IMR-90 (cell line): ENCODE results near the gene PIP5K1C. TPM values are rescaled to one million over a fixed set of nuclear protein-coding genes. Genes with fewer than 3 reads are reported as not detected.

ENCODE experiments used
- ATAC-seq: fragments of 200-7000 bp; cut with Tn5 transposase; 2 replicates; pipeline ENCODE4 v1.9.1; 2020; ENCODE audit warnings: low read depth, mild to moderate bottlenecking, moderate library complexity
- BruUV-seq: library from RNA; stranded (reverse); fragments of 400-500 nt; replicated peaks from 2 replicates; lab custom pipeline; 2021; lab: Mats Ljungman, UMichigan
- CTCF ChIA-PET: fragments of 300-600 bp; formaldehyde crosslinking; extraction: SDS; loops from one replicate; lab custom pipeline; 2021; ENCODE audit warnings: antibody characterized with exemption; lab: Yijun Ruan, JAX
- POLR2A ChIA-PET: fragments of 300-600 bp; sonication (Branson Sonifier 250); formaldehyde crosslinking; loops from one replicate; lab custom pipeline; 2022; ENCODE audit warnings: antibody characterized with exemption; ENCODE audit not compliant: unreplicated experiment; lab: Charles Lee
- DNase-seq: peaks from one replicate; pipeline ENCODE4 v3.0.0; 2013
- H2AFZ ChIP-seq: replicated peaks from 2 replicates; pipeline ENCODE3; 2013; ENCODE audit warnings: low read length, mild to moderate bottlenecking; ENCODE audit not compliant: poor library complexity
- H2AK5ac ChIP-seq: 2 replicates; pipeline ENCODE4 v1.6.1; 2013; ENCODE audit warnings: low read depth, low read length, inconsistent platforms
- H2AK9ac ChIP-seq: replicated peaks from 2 replicates; pipeline ENCODE3; 2013; ENCODE audit warnings: mild to moderate bottlenecking, low read depth, low read length, moderate library complexity; ENCODE audit not compliant: poor library complexity
- H2BK120ac ChIP-seq: 2 replicates; pipeline ENCODE4 v1.6.1; 2013; ENCODE audit warnings: low read depth, low read length, inconsistent platforms
- H2BK15ac ChIP-seq: 3 replicates; pipeline ENCODE4 v1.6.1; 2013; ENCODE audit warnings: low read depth, low read length, inconsistent platforms
- H2BK20ac ChIP-seq: 2 replicates; pipeline ENCODE4 v1.6.1; 2013; ENCODE audit warnings: low read depth, mild to moderate bottlenecking, inconsistent platforms, low read length, moderate library complexity
- H2BK5ac ChIP-seq: 2 replicates; pipeline ENCODE4 v1.6.1; 2013; ENCODE audit warnings: mild to moderate bottlenecking, low read depth, low read length, inconsistent platforms; ENCODE audit not compliant: poor library complexity, severe bottlenecking
- H3K14ac ChIP-seq: replicated peaks from 2 replicates; pipeline ENCODE4 v1.6.1; 2013; ENCODE audit warnings: low read depth, low read length, inconsistent platforms
- H3K18ac ChIP-seq: 2 replicates; pipeline ENCODE4 v1.6.1; 2013; ENCODE audit warnings: low read depth, low read length, control low read depth
- H3K23ac ChIP-seq: 2 replicates; pipeline ENCODE4 v1.6.1; 2013; ENCODE audit warnings: low read depth, low read length, inconsistent platforms
- H3K27ac ChIP-seq: 2 replicates; pipeline ENCODE4 v1.5.1; 2013; ENCODE audit warnings: mild to moderate bottlenecking, control low read depth, low read length; ENCODE audit not compliant: insufficient read depth
- H3K27me3 ChIP-seq: 2 replicates; pipeline ENCODE4 v1.6.1; 2013; ENCODE audit warnings: low read length; ENCODE audit not compliant: control insufficient read depth, insufficient read depth
- H3K36me3 ChIP-seq: 2 replicates; pipeline ENCODE4 v1.6.1; 2013; ENCODE audit warnings: low read length, mixed read lengths; ENCODE audit not compliant: control insufficient read depth, insufficient read depth
- H3K4ac ChIP-seq: 2 replicates; pipeline ENCODE4 v1.6.1; 2013; ENCODE audit warnings: low read depth, low read length, inconsistent platforms
- H3K4me1 ChIP-seq: 2 replicates; pipeline ENCODE4 v1.6.1; 2013; ENCODE audit warnings: low read length, mixed read lengths; ENCODE audit not compliant: control insufficient read depth, insufficient read depth
- H3K4me2 ChIP-seq: 2 replicates; pipeline ENCODE4 v1.6.1; 2013; ENCODE audit warnings: low read depth, mild to moderate bottlenecking, control low read depth, low read length, moderate library complexity
- H3K4me3 ChIP-seq: 2 replicates; pipeline ENCODE4 v1.5.1; 2013; ENCODE audit warnings: low read depth, mild to moderate bottlenecking, control low read depth, low read length, moderate library complexity; ENCODE audit not compliant: insufficient read depth
- H3K56ac ChIP-seq: 2 replicates; pipeline ENCODE4 v1.6.1; 2013; ENCODE audit warnings: low read length, inconsistent platforms; ENCODE audit not compliant: insufficient read depth; ENCODE audit errors: extremely low read depth
- H3K79me1 ChIP-seq, 2 experiments: 2 replicates each; pipeline ENCODE4 v1.6.1; 2013; ENCODE audit warnings: low read length in 2 of 2, inconsistent platforms in 1 of 2, low read depth in 1 of 2
- H3K9ac ChIP-seq: 2 replicates; pipeline ENCODE4 v1.6.1; 2013; ENCODE audit warnings: low read depth, low read length, control low read depth
- H3K9me1 ChIP-seq: 2 replicates; pipeline ENCODE4 v1.6.1; 2013; ENCODE audit warnings: low read length, inconsistent platforms; ENCODE audit not compliant: insufficient read depth
- H3K9me3 ChIP-seq: 2 replicates; pipeline ENCODE4 v1.6.1; 2013; ENCODE audit warnings: low read length; ENCODE audit not compliant: control insufficient read depth, insufficient read depth
- H4K20me1 ChIP-seq: 2 replicates; pipeline ENCODE4 v1.6.1; 2013; ENCODE audit warnings: low read length, inconsistent platforms; ENCODE audit not compliant: insufficient read depth
- H4K5ac ChIP-seq: 2 replicates; pipeline ENCODE4 v1.6.1; 2013; ENCODE audit warnings: mild to moderate bottlenecking, low read depth, low read length, control low read depth
- H4K8ac ChIP-seq, 2 experiments: 2 replicates each; pipeline ENCODE4 v1.6.1; 2013; ENCODE audit warnings: low read depth in 2 of 2, low read length in 2 of 2, control low read depth in 1 of 2, inconsistent platforms in 1 of 2
- H4K91ac ChIP-seq: 2 replicates; pipeline ENCODE4 v1.6.1; 2013; ENCODE audit warnings: low read depth, low read length, inconsistent platforms; ENCODE audit not compliant: insufficient read depth
- RFX5 ChIP-seq: IDR thresholded peaks from 2 replicates; pipeline ENCODE4 v1.8.0; 2012; ENCODE audit warnings: low read depth, mild to moderate bottlenecking, low read length, moderate library complexity
- WGBS, 2 experiments: methylation state at CpG; one replicate each; pipeline versions ENCODE4 v1.1.5 to v1.1.7; 2013; ENCODE audit warnings: missing lambda C conversion rate in 2 of 2; ENCODE audit not compliant: insufficient read length in 1 of 2; ENCODE audit errors: extremely low coverage in 2 of 2; 5-methylcytosine and 5-hydroxymethylcytosine counted together
- dilution Hi-C: fragments of 300-500 bp; cut with HindIII; formaldehyde crosslinking; loops from one replicate; pipeline ENCODE4 v1.14.3; 2018; ENCODE audit warnings: low sequenced_read_pairs; ENCODE audit not compliant: unreplicated experiment
- in situ Hi-C: fragments of 300-500 bp; cut with MboI; formaldehyde crosslinking; loops from 3 replicates; pipeline ENCODE4 v1.14.3; 2019; ENCODE audit warnings: low sequenced_read_pairs, inconsistent platforms, mixed read lengths
- intact Hi-C: fragments of 100-400 bp; cut with micrococcal nuclease; formaldehyde crosslinking; loops from 2 replicates; pipeline ENCODE4 v1.10.0; 2022
- polyA plus RNA-seq, 3 experiments: library from polyadenylated mRNA; depleted of rRNA; stranded (reverse); fragments of >200 nt; gene quantifications; 2 replicates each; pipeline ENCODE4 v1.2.3, GENCODE V29; 2012; ENCODE audit warnings: low replicate concordance in 1 of 3
- total RNA-seq: library from RNA; depleted of rRNA; stranded (reverse); fragments of >200 nt; gene quantifications from 2 replicates; pipeline ENCODE4 v1.2.3, GENCODE V29; 2012

The PIP5K1C gene
- total and polyA plus RNA-seq, 2 of the 4 experiments (the other 2 are of a cell fraction), result 13.6 to 23.3 TPM

DNA sequence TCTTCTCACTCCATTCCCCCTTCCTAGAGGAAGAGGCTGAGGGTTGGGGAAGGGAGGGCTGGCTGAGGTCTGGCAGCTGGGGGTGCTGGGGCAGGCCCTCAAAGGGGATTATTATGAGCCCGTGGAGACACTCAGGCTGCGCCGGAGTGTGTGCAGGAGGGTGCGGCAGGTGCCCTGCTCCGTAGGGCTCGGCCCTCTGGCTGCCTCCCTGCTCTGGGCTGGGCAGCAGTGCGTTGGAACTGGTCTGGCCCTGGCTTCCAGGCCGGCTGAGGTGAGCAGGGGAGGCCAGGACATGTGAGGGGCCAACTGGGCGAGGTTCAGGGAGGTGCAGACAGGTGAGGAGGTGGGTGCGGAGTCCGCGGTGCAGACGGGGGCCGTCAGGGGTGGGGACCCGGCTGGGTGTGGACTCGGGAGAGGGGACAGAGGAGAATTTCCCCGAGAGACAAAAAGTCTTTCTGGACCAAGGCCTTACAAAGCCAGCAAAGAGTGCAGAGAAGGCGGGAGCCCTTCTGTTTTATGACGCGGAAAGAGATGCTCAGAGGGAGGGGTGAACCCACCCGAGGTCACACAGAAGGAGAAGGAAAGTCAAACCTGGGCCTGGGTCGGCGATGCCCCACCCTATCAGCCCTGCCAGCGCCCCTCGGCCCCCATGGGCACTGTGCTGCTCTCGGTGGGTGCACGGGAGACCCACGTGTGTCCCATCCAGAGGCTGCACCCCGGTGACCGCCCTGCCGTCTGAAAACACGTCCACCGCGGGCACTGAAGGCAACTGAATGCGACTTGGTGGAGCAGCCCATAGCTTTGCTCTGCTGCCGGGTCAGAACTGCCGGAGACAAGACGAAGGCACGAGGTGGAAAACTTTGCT lies 31.0 kb downstream of the PIP5K1C start:
- H4K20me1 ChIP-seq, result peaks cover 32% of the 10 kb centered on the region
- H3K4me2 ChIP-seq, result no peak overlapping the region
- no TSS peak for BruUV-seq
- intact Hi-C loops (loop anchor here (5.0 to 10.0 kb wide), 3 partner anchors 153 to 535 kb away; no protein-coding TSS in a partner anchor), in situ Hi-C loops (loop anchor here (5.0 kb wide), 1 partner anchor 33 kb away; the partner anchor contains the start of gene PIP5K1C), dilution Hi-C loops (no loop called here)
- peaks cover 15 to 67% of the 10 kb centered on the region in 2 experiments for H3K79me1 ChIP-seq
- no peak overlapping the region for H3K27ac ChIP-seq
- H3K4me3 ChIP-seq, result no peak overlapping the region
- no peak overlapping the region for H2AFZ ChIP-seq
- peak overlapping the region; percentile 64 for H2AK5ac ChIP-seq
- no peak overlapping the region for H2BK20ac ChIP-seq
- ATAC-seq, result no peak
- CTCF ChIA-PET, result no interaction called here
- no peak overlapping the region; the same call in 1 of the 2 replicates for H4K5ac ChIP-seq
- H4K8ac ChIP-seq, result no peak overlapping the region
- no peak overlapping the region for H3K4ac ChIP-seq
- 0 out of 3 replicates have a peak overlapping the region, but pooled peaks have one; percentile 9 for H2BK15ac ChIP-seq
- TF ChIP-seq RFX5, result no peak
- no peak overlapping the region for H2BK5ac ChIP-seq
- H3K23ac ChIP-seq, result no peak overlapping the region
- H2AK9ac ChIP-seq, result no peak overlapping the region
- no peak overlapping the region for H3K56ac ChIP-seq
- no peak overlapping the region for H3K9ac ChIP-seq
- H3K14ac ChIP-seq, result no peak overlapping the region
- peaks cover 9% of the 10 kb centered on the region; the same call in 1 of the 2 replicates for H3K36me3 ChIP-seq
- H4K91ac ChIP-seq, result peak overlapping the region; percentile 41; the same call in 1 of the 2 replicates
- no peak overlapping the region for H3K18ac ChIP-seq
- no peak for DNase-seq
- no peaks in the 10 kb centered on the region for H3K9me3 ChIP-seq
- POLR2A ChIA-PET, result no interaction called here
- WGBS, 2 experiments, result 90% methylated on average over 28 of the region's 39 CpGs; no CpG with 5 or more reads in 1 of the 2 experiments
- peaks cover 22% of the 10 kb centered on the region for H3K4me1 ChIP-seq
- H3K9me1 ChIP-seq, result peaks cover 4% of the 10 kb centered on the region; the same call in 1 of the 2 replicates
- no peak overlapping the region for H2BK120ac ChIP-seq
- H3K27me3 ChIP-seq, result no peaks in the 10 kb centered on the region
